ENCODE measurements around the gene TRMO. TPM values are rescaled to one million over a fixed set of nuclear protein-coding genes. Genes with fewer than 3 reads are reported as not detected.

The TRMO gene
- total RNA-seq, 1 experiment from 2014 or later, result 5.9 TPM

DNA sequence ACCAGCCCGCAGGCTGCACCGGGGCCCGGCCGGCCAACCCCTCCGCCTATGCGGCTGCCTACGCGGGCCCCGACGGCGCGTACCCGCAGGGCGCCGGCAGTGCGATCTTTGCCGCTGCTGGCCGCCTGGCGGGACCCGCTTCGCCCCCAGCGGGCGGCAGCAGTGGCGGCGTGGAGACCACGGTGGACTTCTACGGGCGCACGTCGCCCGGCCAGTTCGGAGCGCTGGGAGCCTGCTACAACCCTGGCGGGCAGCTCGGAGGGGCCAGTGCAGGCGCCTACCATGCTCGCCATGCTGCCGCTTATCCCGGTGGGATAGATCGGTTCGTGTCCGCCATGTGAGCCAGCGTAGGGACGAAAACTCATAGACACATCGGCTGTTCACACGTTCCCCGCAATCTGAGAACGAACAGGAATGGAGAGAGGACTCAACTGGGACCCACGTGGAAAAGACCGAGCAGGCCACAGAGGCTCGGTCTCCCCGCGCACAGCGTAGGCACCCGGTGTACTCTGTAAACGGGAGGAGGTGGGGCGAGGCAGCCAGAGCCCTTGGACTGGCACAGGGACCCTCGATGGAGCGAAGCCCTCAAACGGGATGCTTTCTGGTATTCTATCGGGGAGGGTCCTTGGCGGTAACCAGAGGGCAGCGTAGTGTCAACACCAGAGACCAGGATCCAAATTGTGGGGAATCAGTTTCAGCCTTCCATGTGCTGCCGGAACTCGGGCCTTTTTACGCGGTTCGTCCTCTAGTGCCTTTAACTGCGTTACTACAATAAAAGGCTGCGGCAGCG is 67.4 kb downstream of the TRMO start:
- Histone ChIP-seq H3K27me3 (ENCODE audit: control insufficient read depth, insufficient read depth, low read length) (peaks cover 100% of the 10 kb centered on the region), H3K36me3 (replicated peaks; ENCODE audit: control insufficient read depth, insufficient read depth, low read length) (no peaks in the 10 kb centered on the region), H3K4me3 (ENCODE audit: insufficient read depth, low read depth, low read length) (no peak overlapping the region; the same call in none of the 2 replicates)
- peak; percentile 60 for DNase-seq

Other genes starting within 250 kb of the TRMO start
- gene XPA, start 225.2 kb downstream of the TRMO start, total RNA-seq (2014; rRNA removed; shearing (Covaris generic)), result 1.5 and 3.5 TPM in 2 replicates
- gene FOXE1, start 69.3 kb downstream of the TRMO start, total RNA-seq (2014; rRNA removed; shearing (Covaris generic)), result 0.07 and 0.14 TPM in 2 replicates
- gene HEMGN, start 15.7 kb upstream of the TRMO start, total RNA-seq (2014; rRNA removed; shearing (Covaris generic)), result not detected in 2 replicates
- gene ANP32B, start 60.8 kb upstream of the TRMO start, total RNA-seq (2014; rRNA removed; shearing (Covaris generic)), result 6.7 and 10.6 TPM in 2 replicates
- gene NANS, start 134.2 kb upstream of the TRMO start, total RNA-seq (2014; rRNA removed; shearing (Covaris generic)), result 67.0 and 68.9 TPM in 2 replicates
- gene TRIM14, start 196.7 kb upstream of the TRMO start, total RNA-seq (2014; rRNA removed; shearing (Covaris generic)), result 3.7 and 3.8 TPM in 2 replicates

Data from H7 (cell line).